IgD-negative memory B cell (primary cell): ENCODE data around the gene CNTNAP2. TPM values are rescaled to one million over a fixed set of nuclear protein-coding genes. Genes with fewer than 3 reads are reported as not detected.
A peak's percentile ranks its signal among the peaks of the same experiment; 100 is the strongest.

ENCODE experiments used
- H3K27ac Mint-ChIP-seq, 3 donors: one replicate each; pipeline ENCODE4 v1.8.0; 2020 to 2022; ENCODE audit warnings: mild to moderate bottlenecking in 3 of 3, mixed read lengths in 3 of 3, moderate library complexity in 1 of 3
- H3K27me3 Mint-ChIP-seq: one replicate; pipeline ENCODE4 v1.8.0; 2021; ENCODE audit warnings: mixed read lengths
- H3K36me3 Mint-ChIP-seq: one replicate; pipeline ENCODE4 v1.8.0; 2020; ENCODE audit warnings: mild to moderate bottlenecking, mixed read lengths
- H3K4me1 Mint-ChIP-seq, 3 donors: one replicate each; pipeline ENCODE4 v1.8.0; 2020 to 2022; ENCODE audit warnings: mixed read lengths in 3 of 3, mild to moderate bottlenecking in 1 of 3
- H3K4me3 Mint-ChIP-seq, 4 donors: one replicate each; pipeline ENCODE4 v1.8.0; 2020 to 2022; ENCODE audit warnings: mild to moderate bottlenecking in 4 of 4, mixed read lengths in 4 of 4, moderate library complexity in 3 of 4
- H3K9me3 Mint-ChIP-seq, 3 donors: one replicate each; pipeline ENCODE4 v1.8.0; 2020 to 2021; ENCODE audit warnings: mixed read lengths in 3 of 3, mild to moderate bottlenecking in 1 of 3
- polyA plus RNA-seq: library from polyadenylated mRNA; unstranded; fragments of 300-500 nt; fragmentation: Illumina TruSeq; gene quantifications from one replicate; pipeline ENCODE4 v1.2.3, GENCODE V29; 2021

Gene CNTNAP2
- polyA plus RNA-seq, 1 donor from 2014 or later = 47.3 TPM

DNA sequence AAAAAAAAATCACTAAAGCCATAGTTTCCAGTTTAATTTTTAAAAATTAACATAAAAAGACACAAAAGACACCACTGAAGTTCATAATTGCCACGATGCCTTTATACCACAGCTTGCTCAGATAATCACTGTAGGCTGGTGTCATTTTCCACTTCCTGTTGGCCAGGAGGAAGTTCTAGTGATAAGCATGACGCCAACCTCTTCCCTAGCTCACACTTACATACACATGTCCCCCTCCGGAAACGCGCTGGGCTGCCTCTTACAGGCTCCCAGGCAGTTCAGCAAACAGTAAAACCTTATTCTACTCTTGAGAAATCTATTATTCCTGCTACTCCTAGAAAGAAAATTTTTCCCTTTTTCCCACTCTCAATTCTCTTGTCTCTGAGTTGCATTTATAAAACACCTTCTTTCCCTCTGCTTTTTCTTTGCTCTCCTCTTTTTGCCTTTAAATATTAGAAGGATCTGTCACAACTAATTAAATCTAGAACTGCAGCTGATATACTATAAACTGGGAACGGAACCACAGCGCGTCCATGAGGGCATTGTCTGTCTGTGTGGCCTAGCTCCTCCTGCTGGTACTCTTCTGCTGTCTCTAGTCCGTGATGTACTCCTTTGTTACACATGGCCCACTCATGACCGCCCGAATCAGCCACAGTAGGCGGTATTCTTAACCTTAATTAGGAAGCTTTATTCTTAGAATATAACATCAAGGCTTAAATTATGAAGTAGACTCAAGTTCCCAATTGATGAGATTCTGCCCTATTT is 664.9 kb downstream of the CNTNAP2 start:
- H3K4me1 Mint-ChIP-seq = no peaks in the 10 kb centered on the region
- peaks cover 2 to 10% (median 5%) of the 10 kb centered on the region in 3 donors for H3K9me3 Mint-ChIP-seq
- no peaks in the 10 kb centered on the region for H3K27me3 Mint-ChIP-seq
- no peaks in the 10 kb centered on the region for H3K36me3 Mint-ChIP-seq
- H3K27ac Mint-ChIP-seq = no peak overlapping the region
- no peak overlapping the region for H3K4me3 Mint-ChIP-seq

DNA sequence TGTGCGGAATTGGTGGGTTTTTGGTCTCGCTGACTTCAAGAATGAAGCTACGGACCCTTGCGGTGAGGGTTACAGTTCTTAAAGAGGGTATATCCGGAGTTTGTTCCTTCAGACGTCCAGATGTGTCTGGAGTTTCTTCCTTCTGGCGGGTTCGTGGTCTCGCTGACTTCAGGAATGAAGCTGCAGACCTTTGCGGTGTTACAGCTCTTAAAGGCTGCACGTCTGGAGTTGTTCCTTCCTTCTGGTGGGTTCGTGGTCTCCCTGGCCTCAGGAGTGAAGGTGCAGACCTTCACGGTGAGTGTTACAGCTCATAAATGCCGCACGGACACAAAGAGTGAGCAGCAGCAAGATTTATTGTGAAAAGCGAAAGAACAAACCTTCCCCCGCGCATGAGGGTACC is 670.7 kb downstream of the CNTNAP2 start:
- peaks cover 4 to 13% (median 5%) of the 10 kb centered on the region in 3 donors for H3K9me3 Mint-ChIP-seq
- H3K4me3 Mint-ChIP-seq = no peak overlapping the region
- H3K4me1 Mint-ChIP-seq = peaks cover 0 to 2% (median 0%) of the 10 kb centered on the region in 3 donors
- H3K27ac Mint-ChIP-seq = no peak overlapping the region
- H3K36me3 Mint-ChIP-seq = no peaks in the 10 kb centered on the region
- H3K27me3 Mint-ChIP-seq = no peaks in the 10 kb centered on the region

DNA sequence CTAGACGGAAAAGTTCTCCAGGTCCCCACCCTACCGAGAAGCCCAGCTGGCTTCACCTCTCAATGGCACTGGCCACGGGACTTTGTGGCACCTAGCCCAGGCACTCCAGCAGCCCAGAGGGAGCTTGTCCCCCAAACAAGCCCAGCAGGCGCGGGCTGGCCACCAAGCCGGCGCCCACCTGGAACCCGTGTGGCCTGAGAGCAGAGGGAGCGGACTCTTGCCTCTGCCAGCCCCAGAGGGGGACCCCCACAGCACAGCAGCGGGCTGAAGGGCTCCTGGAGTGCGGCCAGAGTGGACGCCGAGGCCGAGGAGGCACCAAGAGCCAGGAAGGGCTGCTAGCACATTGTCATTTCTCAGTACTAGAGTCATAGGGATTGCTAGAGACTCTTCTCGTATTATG is 671.4 kb downstream of the CNTNAP2 start:
- H3K4me3 Mint-ChIP-seq = no peak overlapping the region
- H3K27ac Mint-ChIP-seq = no peak overlapping the region
- H3K4me1 Mint-ChIP-seq = peaks cover 0 to 2% (median 0%) of the 10 kb centered on the region in 3 donors
- peaks cover 4 to 13% (median 5%) of the 10 kb centered on the region in 3 donors for H3K9me3 Mint-ChIP-seq
- H3K36me3 Mint-ChIP-seq = no peaks in the 10 kb centered on the region
- no peaks in the 10 kb centered on the region for H3K27me3 Mint-ChIP-seq

DNA sequence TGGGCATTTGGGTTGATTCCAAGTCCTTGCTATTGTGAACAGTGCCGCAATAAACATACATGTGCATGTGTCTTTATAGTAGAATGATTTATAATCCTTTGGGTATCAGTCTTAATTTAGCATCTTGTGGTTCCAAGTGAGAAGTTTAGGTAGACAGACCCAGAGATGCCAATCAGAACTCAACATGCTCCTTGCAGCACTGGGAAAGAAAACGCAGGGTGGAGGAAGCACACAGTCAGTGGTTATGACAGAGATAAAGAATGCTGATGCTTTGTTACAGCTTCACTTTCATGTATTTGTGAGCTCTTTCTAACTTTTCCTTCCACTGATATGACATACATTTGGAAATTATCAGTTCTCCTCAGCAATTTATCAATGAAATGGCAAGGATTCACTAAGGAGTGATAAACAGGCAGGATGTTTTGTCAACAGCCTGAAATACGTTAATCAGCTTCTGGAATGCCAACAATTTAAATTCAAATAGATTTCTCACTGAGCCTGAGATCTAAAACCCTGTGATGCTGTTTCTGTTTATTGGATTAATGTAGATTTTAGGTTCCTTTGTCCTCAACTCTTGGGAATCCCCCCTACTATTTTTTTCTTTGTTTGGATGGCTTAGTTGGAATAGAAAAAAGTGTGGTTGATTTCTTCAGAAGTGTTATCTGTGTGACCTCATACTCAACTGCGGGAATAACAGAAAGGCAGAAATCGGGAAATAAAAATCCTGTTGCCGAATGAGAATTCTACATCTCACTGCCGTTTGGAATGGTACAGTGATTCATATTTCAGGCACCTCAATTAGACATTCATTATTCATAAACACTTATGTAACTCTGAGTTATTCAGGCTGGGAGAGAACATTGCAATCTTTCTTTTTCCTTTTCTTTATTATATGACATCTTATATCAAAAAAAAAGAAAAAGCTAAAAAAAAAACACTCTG is 675.0 kb downstream of the CNTNAP2 start:
- Mint-ChIP-seq H3K9me3 (peaks cover 3 to 16% (median 11%) of the 10 kb centered on the region in 3 donors), H3K4me3 (no peak overlapping the region), H3K36me3 (no peaks in the 10 kb centered on the region), H3K27me3 (no peaks in the 10 kb centered on the region), H3K4me1 (peaks cover 0 to 2% (median 0%) of the 10 kb centered on the region in 3 donors), H3K27ac (no peak overlapping the region)

DNA sequence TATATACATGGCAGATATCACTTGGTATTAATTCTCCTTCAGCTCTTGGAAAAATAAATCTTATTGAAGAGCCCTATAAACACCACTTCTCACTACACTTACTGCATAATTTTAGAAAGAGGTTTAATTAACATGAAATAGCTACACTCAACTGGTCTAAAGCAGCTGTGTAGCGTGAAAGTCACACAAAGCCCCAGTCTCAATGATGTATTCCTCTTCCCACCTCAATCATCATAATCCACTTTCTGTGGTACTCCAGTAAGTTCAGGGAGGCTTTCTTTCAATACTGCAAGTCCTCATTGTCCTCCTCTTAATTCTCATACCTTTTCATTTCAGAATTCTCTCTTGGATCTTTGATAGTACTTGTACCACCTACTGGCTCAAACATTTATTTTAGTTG is 688.0 kb downstream of the CNTNAP2 start:
- no peak overlapping the region for H3K27ac Mint-ChIP-seq
- no peak overlapping the region for H3K4me3 Mint-ChIP-seq
- H3K9me3 Mint-ChIP-seq = peaks cover 2 to 6% (median 3%) of the 10 kb centered on the region in 3 donors
- H3K27me3 Mint-ChIP-seq = no peaks in the 10 kb centered on the region
- no peaks in the 10 kb centered on the region for H3K4me1 Mint-ChIP-seq
- H3K36me3 Mint-ChIP-seq = no peaks in the 10 kb centered on the region

DNA sequence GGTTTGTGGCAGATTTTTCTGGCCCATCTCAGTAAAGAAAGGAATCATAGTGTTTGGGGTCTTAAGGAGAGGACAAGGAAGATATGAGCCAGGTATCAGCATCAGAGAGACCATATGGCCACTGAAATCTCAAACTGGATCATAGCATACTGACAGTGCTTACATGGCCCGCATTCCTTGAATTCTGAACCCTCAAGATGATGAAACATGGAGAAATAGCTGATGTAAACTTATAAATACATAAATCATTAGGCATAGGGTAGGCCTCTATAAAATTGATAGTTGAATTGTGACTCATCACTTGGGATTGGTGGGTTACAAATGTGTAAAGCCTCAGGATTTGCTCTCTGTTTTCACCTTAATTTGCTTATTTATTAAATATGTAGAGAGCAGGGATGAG is 688.5 kb downstream of the CNTNAP2 start:
- Mint-ChIP-seq H3K4me1 (no peaks in the 10 kb centered on the region), H3K4me3 (no peak overlapping the region), H3K36me3 (no peaks in the 10 kb centered on the region), H3K27me3 (no peaks in the 10 kb centered on the region), H3K9me3 (peaks cover 2 to 9% (median 3%) of the 10 kb centered on the region in 3 donors), H3K27ac (no peak overlapping the region)

DNA sequence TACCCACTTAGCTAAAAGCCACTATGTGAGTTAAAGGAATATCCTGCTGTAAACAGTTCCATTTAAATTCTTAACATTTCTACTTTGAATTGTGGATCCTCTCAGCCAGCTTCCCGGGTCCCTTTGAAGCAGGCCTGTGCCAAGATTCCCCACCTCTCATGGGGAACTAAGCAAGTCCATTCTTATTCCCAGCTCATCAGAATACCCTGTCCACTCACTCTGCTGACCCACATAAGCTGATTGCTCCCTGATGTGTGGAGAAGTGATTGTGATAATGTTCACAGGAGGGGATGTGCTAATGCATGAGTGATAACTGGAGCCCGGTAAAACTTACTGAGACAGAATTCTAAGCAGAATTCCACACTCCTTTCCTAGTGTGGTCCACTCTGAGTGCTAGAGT is 709.7 kb downstream of the CNTNAP2 start:
- Mint-ChIP-seq H3K4me1 (peaks cover 0 to 1% (median 0%) of the 10 kb centered on the region in 3 donors), H3K9me3 (peaks cover 0 to 5% (median 5%) of the 10 kb centered on the region in 3 donors), H3K27ac (no peak overlapping the region), H3K36me3 (no peaks in the 10 kb centered on the region), H3K27me3 (no peaks in the 10 kb centered on the region), H3K4me3 (no peak overlapping the region)

DNA sequence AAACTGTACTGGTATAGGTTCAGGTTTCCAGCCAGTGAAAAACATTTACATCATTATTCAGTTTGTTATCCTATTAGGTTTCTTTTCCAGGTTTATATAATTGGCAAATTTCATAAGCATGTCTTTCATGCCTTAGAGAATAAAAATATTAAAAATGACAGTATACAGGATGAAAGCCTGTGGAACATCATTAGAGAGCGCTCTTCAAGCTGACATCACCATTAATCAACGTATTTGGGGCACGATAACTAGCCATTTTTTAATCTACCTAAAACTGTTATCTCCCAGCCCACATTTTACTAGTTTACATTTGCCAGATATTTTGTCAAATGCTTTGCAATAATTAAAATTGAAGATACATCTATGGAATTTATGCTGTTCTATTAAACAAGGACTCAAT is 714.1 kb downstream of the CNTNAP2 start:
- no peak overlapping the region for H3K27ac Mint-ChIP-seq
- H3K4me3 Mint-ChIP-seq = no peak overlapping the region
- H3K27me3 Mint-ChIP-seq = no peaks in the 10 kb centered on the region
- H3K4me1 Mint-ChIP-seq = peaks cover 0 to 1% (median 0%) of the 10 kb centered on the region in 3 donors
- no peaks in the 10 kb centered on the region for H3K36me3 Mint-ChIP-seq
- peaks cover 2 to 5% (median 2%) of the 10 kb centered on the region in 3 donors for H3K9me3 Mint-ChIP-seq

DNA sequence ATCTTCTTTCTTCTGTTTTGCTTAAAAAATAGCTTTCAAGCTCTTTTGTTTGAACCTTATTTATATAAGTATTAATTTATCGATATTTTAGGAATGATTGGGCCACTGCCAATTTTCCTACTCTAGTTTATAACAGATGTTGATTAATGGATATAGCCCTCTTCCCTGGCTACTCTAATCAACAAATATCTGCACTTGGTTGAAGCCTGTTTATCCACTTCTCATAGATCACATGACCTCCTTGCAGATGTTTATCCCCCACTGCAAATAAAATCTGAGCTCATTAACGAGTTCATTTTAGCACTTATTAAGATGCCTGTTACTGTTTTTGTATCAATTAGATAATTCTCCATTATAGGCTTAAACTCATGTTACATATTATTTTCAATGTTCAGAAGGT is 715.3 kb downstream of the CNTNAP2 start:
- H3K36me3 Mint-ChIP-seq = no peaks in the 10 kb centered on the region
- peaks cover 0 to 1% (median 0%) of the 10 kb centered on the region in 3 donors for H3K4me1 Mint-ChIP-seq
- no peak overlapping the region for H3K27ac Mint-ChIP-seq
- H3K9me3 Mint-ChIP-seq = peaks cover 3 to 5% (median 3%) of the 10 kb centered on the region in 3 donors
- no peaks in the 10 kb centered on the region for H3K27me3 Mint-ChIP-seq
- H3K4me3 Mint-ChIP-seq = no peak overlapping the region

DNA sequence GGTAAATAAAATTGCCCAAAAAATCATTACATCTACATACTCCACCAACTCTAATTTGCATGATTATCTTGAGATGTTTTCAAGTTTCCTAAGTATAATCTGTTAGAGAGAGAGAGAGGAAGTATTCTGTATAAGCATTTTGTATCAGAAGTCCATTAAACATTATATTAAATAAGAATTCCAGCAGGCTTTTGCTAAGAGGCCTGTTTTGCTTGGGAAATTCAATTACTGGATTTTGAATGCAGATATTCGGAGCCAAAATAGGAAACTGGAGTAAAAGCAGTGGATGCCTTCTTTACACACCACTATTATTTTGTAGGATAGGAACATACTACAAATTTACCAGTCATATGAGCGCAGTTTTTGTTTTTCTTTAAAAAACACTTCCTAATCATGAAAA is 727.8 kb downstream of the CNTNAP2 start:
- no peak overlapping the region for H3K4me3 Mint-ChIP-seq
- H3K27me3 Mint-ChIP-seq = no peaks in the 10 kb centered on the region
- H3K4me1 Mint-ChIP-seq = no peaks in the 10 kb centered on the region
- no peak overlapping the region for H3K27ac Mint-ChIP-seq
- peaks cover 0 to 2% (median 0%) of the 10 kb centered on the region in 3 donors for H3K9me3 Mint-ChIP-seq
- no peaks in the 10 kb centered on the region for H3K36me3 Mint-ChIP-seq

DNA sequence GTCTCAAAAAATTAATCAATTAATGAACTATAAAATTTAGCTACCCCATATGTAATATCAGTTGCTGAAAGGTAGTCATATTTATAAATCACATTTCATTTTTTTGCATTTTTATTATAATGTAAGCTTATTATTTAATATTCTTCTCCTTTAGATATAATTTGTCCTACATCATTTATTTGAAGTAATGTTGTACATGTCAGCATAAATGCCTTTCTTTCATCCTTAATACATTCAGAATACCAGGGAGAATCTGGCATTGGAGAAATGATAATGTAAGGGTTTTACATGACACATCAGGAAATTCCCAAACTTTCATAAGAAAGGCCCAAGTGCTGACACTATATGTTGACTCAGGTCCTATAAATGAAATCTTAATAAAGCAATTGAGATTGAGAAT is 742.1 kb downstream of the CNTNAP2 start:
- no peaks in the 10 kb centered on the region for H3K36me3 Mint-ChIP-seq

DNA sequence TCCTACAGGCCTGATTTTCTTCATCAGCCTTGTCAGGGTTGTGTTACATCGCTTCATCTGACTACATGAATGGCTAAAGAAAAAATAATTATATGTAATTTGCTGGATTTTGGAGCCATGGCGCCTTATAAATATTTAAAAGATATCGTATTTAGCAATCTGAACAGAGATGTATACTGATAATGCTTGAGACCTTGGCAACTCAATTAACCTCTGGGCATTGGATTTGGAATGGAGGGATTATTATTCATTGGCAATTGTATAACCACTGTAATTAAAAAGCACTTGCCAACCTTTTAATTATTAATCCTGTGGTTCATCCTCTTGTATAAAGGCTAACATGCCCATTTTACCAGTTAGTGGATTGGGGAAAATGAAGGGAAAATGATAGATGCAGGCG is 745.1 kb downstream of the CNTNAP2 start:
- no peaks in the 10 kb centered on the region for H3K36me3 Mint-ChIP-seq
- H3K4me1 Mint-ChIP-seq = peaks cover 0 to 1% (median 0%) of the 10 kb centered on the region in 3 donors
- H3K9me3 Mint-ChIP-seq = peaks cover 0 to 6% (median 0%) of the 10 kb centered on the region in 3 donors
- H3K27ac Mint-ChIP-seq = no peak overlapping the region
- no peaks in the 10 kb centered on the region for H3K27me3 Mint-ChIP-seq
- no peak overlapping the region for H3K4me3 Mint-ChIP-seq

More for the DNA sequence above, 742.1 kb downstream of the CNTNAP2 start:
- Mint-ChIP-seq H3K4me3 (no peak overlapping the region), H3K27ac (no peak overlapping the region), H3K4me1 (peaks cover 0 to 1% (median 0%) of the 10 kb centered on the region in 3 donors), H3K9me3 (peaks cover 0 to 6% (median 0%) of the 10 kb centered on the region in 3 donors), H3K27me3 (no peaks in the 10 kb centered on the region)

DNA sequence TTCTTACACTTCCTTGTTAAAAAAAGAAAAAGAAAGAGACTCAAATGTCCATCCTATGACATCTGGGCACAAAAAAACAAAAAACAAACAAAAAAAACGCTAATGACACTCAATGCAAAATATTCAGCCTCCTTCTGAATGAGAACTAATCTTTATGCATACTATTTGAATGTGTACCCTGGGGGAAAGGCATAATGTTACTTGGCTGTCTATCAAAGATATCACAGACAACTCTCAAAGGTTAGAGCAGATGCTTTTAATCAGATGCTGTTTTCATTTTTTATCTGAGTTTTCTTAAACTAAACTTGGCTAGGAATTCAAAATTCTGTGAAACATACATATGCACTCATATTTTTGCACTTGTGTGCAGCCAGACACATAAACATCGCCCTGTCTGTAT is 745.8 kb downstream of the CNTNAP2 start:
- no peaks in the 10 kb centered on the region for H3K36me3 Mint-ChIP-seq
- H3K4me1 Mint-ChIP-seq = peaks cover 0 to 1% (median 0%) of the 10 kb centered on the region in 3 donors
- H3K9me3 Mint-ChIP-seq = peaks cover 0 to 6% (median 2%) of the 10 kb centered on the region in 3 donors
- no peak overlapping the region for H3K4me3 Mint-ChIP-seq
- H3K27me3 Mint-ChIP-seq = no peaks in the 10 kb centered on the region
- no peak overlapping the region for H3K27ac Mint-ChIP-seq

DNA sequence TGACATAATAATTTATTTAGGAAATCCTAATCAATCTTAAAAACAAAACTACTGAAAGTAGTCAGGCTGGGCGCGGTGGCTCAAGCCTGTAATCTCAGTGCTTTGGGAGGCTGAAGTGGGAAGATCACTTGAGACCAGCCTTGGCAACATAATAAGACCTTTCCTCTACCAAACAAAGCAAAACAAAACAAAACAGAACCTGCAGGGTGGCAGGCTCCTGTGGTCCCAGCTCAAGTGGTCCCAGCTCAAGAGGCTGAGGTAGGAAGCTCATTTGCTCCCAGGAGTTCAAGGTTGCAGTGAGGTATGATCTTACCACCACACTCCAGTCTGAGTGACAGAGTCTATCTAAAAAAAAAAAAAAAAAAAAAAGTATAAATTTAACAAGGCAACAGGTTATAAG is 748.0 kb downstream of the CNTNAP2 start:
- Mint-ChIP-seq H3K27me3 (no peaks in the 10 kb centered on the region), H3K9me3 (peaks cover 0 to 4% (median 2%) of the 10 kb centered on the region in 3 donors), H3K27ac (no peak overlapping the region), H3K4me1 (peaks cover 0 to 3% (median 0%) of the 10 kb centered on the region in 3 donors), H3K4me3 (peak overlapping the region in 1 of 4 donors; percentile 27), H3K36me3 (no peaks in the 10 kb centered on the region)

DNA sequence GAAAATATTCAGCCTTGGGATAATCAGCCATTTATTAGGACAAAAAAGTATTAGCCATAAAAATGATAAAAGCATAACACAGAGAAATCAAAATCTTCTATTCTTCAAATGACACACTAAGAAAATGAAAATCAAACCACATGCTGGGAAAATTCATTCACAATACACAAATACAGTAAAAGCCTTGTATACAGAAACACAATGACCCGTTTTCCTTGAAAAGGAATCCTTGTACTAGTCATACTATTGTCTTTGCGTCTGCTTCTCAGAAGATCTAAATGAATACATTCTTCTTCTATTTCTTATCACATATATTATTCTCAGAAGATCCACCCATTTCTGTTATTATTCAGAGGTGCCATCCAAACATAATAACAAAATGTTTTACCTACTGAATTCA is 749.1 kb downstream of the CNTNAP2 start:
- no peaks in the 10 kb centered on the region for H3K27me3 Mint-ChIP-seq
- no peak overlapping the region for H3K4me3 Mint-ChIP-seq
- peaks cover 2 to 6% (median 2%) of the 10 kb centered on the region in 3 donors for H3K9me3 Mint-ChIP-seq
- no peaks in the 10 kb centered on the region for H3K36me3 Mint-ChIP-seq
- H3K27ac Mint-ChIP-seq = no peak overlapping the region
- peaks cover 0 to 1% (median 0%) of the 10 kb centered on the region in 3 donors for H3K4me1 Mint-ChIP-seq
